Activated CD4-positive, alpha-beta T cell treated with anti-CD3 and anti-CD28 coated beads, Interleukin-2, amount 50 U/mL, for 24 hours (primary cell): ENCODE results near the gene CBFA2T3.

Source experiments
- DNase-seq, 2 donors: peaks; one replicate each; pipeline ENCODE4 v3.0.0-alpha.2; 2020; ENCODE audit warnings: low read depth in 1 of 2, low spot score in 1 of 2

Gene CBFA2T3

GRCh38 chr16:88863426-88863825, 113.6 kb downstream of the CBFA2T3 start:
- DNase-seq: no peak

- no peak for DNase-seq
Observed at GRCh38 chr16:88862968-88863367, 114.0 kb downstream of the CBFA2T3 start.

GRCh38 chr16:88861359-88861758, 115.6 kb downstream of the CBFA2T3 start:
- no peak for DNase-seq

GRCh38 chr16:88859381-88860091, 117.5 kb downstream of the CBFA2T3 start:
- DNase-seq: no peak

- DNase-seq: peak; percentile 45 to 61
Observed at GRCh38 chr16:88857728-88858339, 119.2 kb downstream of the CBFA2T3 start.

GRCh38 chr16:88856828-88857727, 119.9 kb downstream of the CBFA2T3 start, which contains the start of the genes GALNS and TRAPPC2L:
TSS of gene GALNS (minus strand) at chr16:88856947. CDS start at chr16:88856877, 70 bp downstream.
TSS of gene TRAPPC2L (plus strand) at chr16:88857127. CDS start at chr16:88857151, 24 bp downstream.
- peak; percentile 98 for DNase-seq

GRCh38 chr16:88856122-88856827, 120.7 kb downstream of the CBFA2T3 start:
- DNase-seq: no peak

GRCh38 chr16:88855736-88856121, 121.3 kb downstream of the CBFA2T3 start:
- DNase-seq: no peak

- DNase-seq: no peak
Observed at GRCh38 chr16:88855176-88855575, 121.8 kb downstream of the CBFA2T3 start.

GRCh38 chr16:88854306-88855111, 122.5 kb downstream of the CBFA2T3 start:
- no peak for DNase-seq

- DNase-seq: no peak
Observed at GRCh38 chr16:88853325-88853941, 123.6 kb downstream of the CBFA2T3 start.

GRCh38 chr16:88851616-88852015, 125.4 kb downstream of the CBFA2T3 start:
- DNase-seq: no peak

GRCh38 chr16:88850531-88851199, 126.3 kb downstream of the CBFA2T3 start:
- no peak for DNase-seq

- DNase-seq: no peak
Observed at GRCh38 chr16:88848557-88848956, 128.4 kb downstream of the CBFA2T3 start.

- DNase-seq: no peak
Observed at GRCh38 chr16:88847654-88848053, 129.4 kb downstream of the CBFA2T3 start.

GRCh38 chr16:88846088-88846487, 130.9 kb downstream of the CBFA2T3 start:
- no peak for DNase-seq

- no peak for DNase-seq
Observed at GRCh38 chr16:88844419-88845036, 132.5 kb downstream of the CBFA2T3 start.

- DNase-seq: no peak
Observed at GRCh38 chr16:88843256-88843655, 133.8 kb downstream of the CBFA2T3 start.

GRCh38 chr16:88842806-88843205, 134.2 kb downstream of the CBFA2T3 start:
- DNase-seq: no peak
